Brain microvascular endothelial cell (primary cell): ENCODE data around the gene ASCC1.

ENCODE experiments used
- DNase-seq: peaks from one replicate; pipeline ENCODE4 v3.0.0-alpha.2; 2020
- H3K27ac ChIP-seq: fragments of 250-450 bp; sonication (Bioruptor Pico); 2 replicates; pipeline ENCODE4 v1.5.1; 2020; ENCODE audit warnings: mild to moderate bottlenecking, moderate library complexity
- H3K27me3 ChIP-seq: fragments of 250-450 bp; sonication (Bioruptor Pico); replicated peaks from 2 replicates; pipeline ENCODE4 v1.5.1; 2020; ENCODE audit warnings: mild to moderate bottlenecking
- H3K36me3 ChIP-seq: fragments of 250-450 bp; sonication (Bioruptor Pico); replicated peaks from 2 replicates; pipeline ENCODE4 v1.5.1; 2020; ENCODE audit warnings: mild to moderate bottlenecking
- H3K4me3 ChIP-seq: 2 replicates; pipeline ENCODE4 v1.5.1; 2011; ENCODE audit warnings: low read depth, mild to moderate bottlenecking, control low read depth, low read length, moderate library complexity
- CTCF ChIP-seq: IDR thresholded peaks from 2 replicates; pipeline ENCODE4 v1.5.1; 2011; ENCODE audit warnings: low read depth, mild to moderate bottlenecking, moderate library complexity, low read length, control low read depth, inconsistent platforms; ENCODE audit errors: missing control alignments
- in situ Hi-C: cut with HindIII; loops from 2 replicates; pipeline ENCODE4 v1.10.0; 2017; ENCODE audit warnings: low sequenced_read_pairs, low pct_ligation_motif_present

Gene ASCC1

GRCh38 chr10:72215611-72216549, at the start of gene ASCC1, which contains the start of gene ANAPC16:
TSS of gene ASCC1 (minus strand) at chr10:72216276. CDS start at chr10:72213298, 2,978 bp downstream.
TSS of gene ANAPC16 (plus strand) at chr10:72216012. CDS start at chr10:72223915, 7,903 bp downstream.
- Histone ChIP-seq H3K27me3 (no peaks in the 10 kb centered on the region), H3K27ac (peak within 1 kb of the TSS; percentile 88), H3K36me3 (peaks cover under 1% of the 10 kb centered on the region), H3K4me3 (peak within 1 kb of the TSS; percentile 90)
- TF ChIP-seq CTCF = no peak
- in situ Hi-C loops = no loop called here
- DNase-seq = peak; percentile 82

- Histone ChIP-seq H3K36me3 (no peaks in the 10 kb centered on the region), H3K27ac (no peak overlapping the region), H3K4me3 (no peak overlapping the region), H3K27me3 (no peaks in the 10 kb centered on the region)
- in situ Hi-C loops = no loop called here
- no peak for TF ChIP-seq CTCF
- DNase-seq = no peak
These were observed 49.4 kb upstream of the ASCC1 start for GRCh38 chr10:72265508-72265907.

GRCh38 chr10:72264536-72264935, 48.5 kb upstream of the ASCC1 start:
- H3K4me3 ChIP-seq = no peak overlapping the region
- no peak for DNase-seq
- in situ Hi-C loops = no loop called here
- no peak for TF ChIP-seq CTCF
- no peak overlapping the region for H3K27ac ChIP-seq
- H3K36me3 ChIP-seq = no peaks in the 10 kb centered on the region
- no peaks in the 10 kb centered on the region for H3K27me3 ChIP-seq

GRCh38 chr10:72263613-72264241, 47.7 kb upstream of the ASCC1 start:
- in situ Hi-C loops = no loop called here
- no peak overlapping the region for H3K27ac ChIP-seq
- H3K4me3 ChIP-seq = no peak overlapping the region
- no peak for TF ChIP-seq CTCF
- DNase-seq = no peak
- H3K27me3 ChIP-seq = no peaks in the 10 kb centered on the region
- no peaks in the 10 kb centered on the region for H3K36me3 ChIP-seq

GRCh38 chr10:72261784-72262404, 45.8 kb upstream of the ASCC1 start:
- no peak for DNase-seq
- no peak for TF ChIP-seq CTCF
- no peak overlapping the region for H3K4me3 ChIP-seq
- H3K27me3 ChIP-seq = no peaks in the 10 kb centered on the region
- in situ Hi-C loops = no loop called here
- H3K27ac ChIP-seq = peak overlapping the region; percentile 75
- no peaks in the 10 kb centered on the region for H3K36me3 ChIP-seq
